ENCODE results near the gene RARRES2. TPM values are rescaled to one million over a fixed set of nuclear protein-coding genes. Genes with fewer than 3 reads are reported as not detected.

Gene RARRES2
- total RNA-seq, 1 experiment from 2014 or later, result 60.9 TPM

DNA sequence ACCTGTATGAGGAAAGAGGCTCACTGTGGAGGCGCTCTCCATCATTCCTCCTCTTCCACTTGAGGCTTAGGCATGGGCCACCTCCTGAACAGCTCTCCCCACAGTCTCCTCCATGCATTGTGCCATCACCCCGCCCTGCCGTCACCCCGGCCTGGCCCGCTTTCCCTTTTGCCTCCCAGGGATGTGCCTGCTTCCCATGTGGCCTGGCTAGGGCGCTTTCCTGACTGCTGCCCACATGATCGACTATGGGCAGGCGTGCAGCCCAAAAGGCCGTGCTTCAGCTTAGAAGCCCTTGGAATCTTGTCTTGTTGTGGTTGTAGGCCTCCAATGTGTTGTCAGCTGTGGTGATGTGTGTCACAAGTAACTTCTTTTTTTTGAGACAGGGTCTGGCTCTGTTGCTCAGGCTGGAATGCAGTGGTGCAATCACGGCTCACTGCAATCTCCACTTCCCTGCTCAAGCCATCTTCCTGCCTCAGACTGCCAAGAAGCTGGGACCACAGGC lies 16.3 kb downstream of the RARRES2 start:
- Mint-ChIP-seq H3K27ac (no peak overlapping the region; a peak in 1 of 7 replicates), H3K4me1 (peaks cover 39 to 50% of the 10 kb centered on the region in 2 experiments)

More for the DNA sequence above, 16.3 kb downstream of the RARRES2 start:
- no peak overlapping the region for H3K14ac ChIP-seq (ENCODE audit: insufficient read depth, low read length)
- Mint-ChIP-seq H3K27me3 (ENCODE audit: low read depth) (peaks cover 27% of the 10 kb centered on the region), H3K4me3 (peak overlapping the region in 1 of 2 experiments; percentile 87; a peak in 2 of 5 replicates), H3K9me3 (no peaks in the 10 kb centered on the region), H3K36me3 (ENCODE audit: insufficient read depth in 1 of 3, low read depth in 3 of 3) (peaks cover 0 to 46% (median 0%) of the 10 kb centered on the region in 3 experiments; a peak in 3 of 7 replicates)
- no peak overlapping the region for H3K4ac ChIP-seq (ENCODE audit: low read depth, low read length)
- H4K91ac ChIP-seq (ENCODE audit: insufficient read length, low read depth, low read length), result no peak overlapping the region
- H3K79me1 ChIP-seq (ENCODE audit: insufficient read depth, low read depth, low read length, poor library complexity, severe bottlenecking), result no peaks in the 10 kb centered on the region
- no peak overlapping the region for H3K27ac ChIP-seq (ENCODE audit: insufficient read length, low read depth, low read length)
- peaks cover 7% of the 10 kb centered on the region for H3K23me2 ChIP-seq (ENCODE audit: insufficient read length, low read depth, low read length, poor library complexity, severe bottlenecking)
- no peak overlapping the region for H3K18ac ChIP-seq (ENCODE audit: insufficient read length, low read depth, low read length)
- no peak overlapping the region for H3T11ph ChIP-seq (ENCODE audit: low read length)
- H2BK12ac ChIP-seq (ENCODE audit: insufficient read length, low read depth, low read length), result no peak overlapping the region
- H4K20me1 ChIP-seq (ENCODE audit: control insufficient read depth, insufficient read depth, insufficient read length), result no peaks in the 10 kb centered on the region
- DNase-seq, result no peak
- H2BK5ac ChIP-seq (ENCODE audit: insufficient read length, low read length), result no peak overlapping the region
- H2BK20ac ChIP-seq (ENCODE audit: low read depth, low read length, poor library complexity, severe bottlenecking), result no peak overlapping the region
- H2AFZ ChIP-seq (ENCODE audit: low read length), result no peak overlapping the region
- H3K56ac ChIP-seq (ENCODE audit: insufficient read length, low read depth, low read length), result no peak overlapping the region
- no peak overlapping the region for H3K9ac ChIP-seq (ENCODE audit: extremely low read depth, insufficient read length, low read length)
- H3K4me1 ChIP-seq (ENCODE audit: insufficient read depth, low read length), result peaks cover 15% of the 10 kb centered on the region; the same call in 1 of the 2 replicates
- no CpG with 5 or more reads among the region's 10 CpGs for WGBS (ENCODE audit: extremely low coverage, insufficient read length, low lambda C conversion rate)
- no peaks in the 10 kb centered on the region for H3K9me3 ChIP-seq (ENCODE audit: control insufficient read depth, low read depth, low read length)
- H4K8ac ChIP-seq (replicated peaks; ENCODE audit: insufficient read length, low read depth, low read length), result no peak overlapping the region
- no peak overlapping the region for H3K23ac ChIP-seq (ENCODE audit: insufficient read length, low read depth, low read length)
- H2AK5ac ChIP-seq (ENCODE audit: insufficient read length, low read length), result no peak overlapping the region
- no peak overlapping the region for H2BK120ac ChIP-seq (ENCODE audit: low read depth, low read length, poor library complexity, severe bottlenecking)
- TF ChIP-seq, protein P1, sequence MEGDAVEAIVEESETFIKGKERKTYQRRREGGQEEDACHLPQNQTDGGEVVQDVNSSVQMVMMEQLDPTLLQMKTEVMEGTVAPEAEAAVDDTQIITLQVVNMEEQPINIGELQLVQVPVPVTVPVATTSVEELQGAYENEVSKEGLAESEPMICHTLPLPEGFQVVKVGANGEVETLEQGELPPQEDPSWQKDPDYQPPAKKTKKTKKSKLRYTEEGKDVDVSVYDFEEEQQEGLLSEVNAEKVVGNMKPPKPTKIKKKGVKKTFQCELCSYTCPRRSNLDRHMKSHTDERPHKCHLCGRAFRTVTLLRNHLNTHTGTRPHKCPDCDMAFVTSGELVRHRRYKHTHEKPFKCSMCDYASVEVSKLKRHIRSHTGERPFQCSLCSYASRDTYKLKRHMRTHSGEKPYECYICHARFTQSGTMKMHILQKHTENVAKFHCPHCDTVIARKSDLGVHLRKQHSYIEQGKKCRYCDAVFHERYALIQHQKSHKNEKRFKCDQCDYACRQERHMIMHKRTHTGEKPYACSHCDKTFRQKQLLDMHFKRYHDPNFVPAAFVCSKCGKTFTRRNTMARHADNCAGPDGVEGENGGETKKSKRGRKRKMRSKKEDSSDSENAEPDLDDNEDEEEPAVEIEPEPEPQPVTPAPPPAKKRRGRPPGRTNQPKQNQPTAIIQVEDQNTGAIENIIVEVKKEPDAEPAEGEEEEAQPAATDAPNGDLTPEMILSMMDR (conservative IDR thresholded peaks at IDR 0.05), result no peak
- no peaks in the 10 kb centered on the region for H3K79me2 ChIP-seq (ENCODE audit: insufficient read depth, low read length)
- H2BK15ac ChIP-seq (ENCODE audit: low read depth, low read length), result no peak overlapping the region
- H3K4me2 ChIP-seq (ENCODE audit: insufficient read depth, insufficient read length, low read length), result no peak overlapping the region
- H3K27me3 ChIP-seq (ENCODE audit: insufficient read depth, low read length), result no peaks in the 10 kb centered on the region
- H4K5ac ChIP-seq (ENCODE audit: insufficient read length, low read depth, low read length), result no peak overlapping the region
